WTC11 (cell line): ENCODE measurements around the gene EME1. TPM values are rescaled to one million over a fixed set of nuclear protein-coding genes. Genes with fewer than 3 reads are reported as not detected.
A peak's percentile ranks its signal among the peaks of the same experiment; 100 is the strongest.

Experiments used
- AFF4 ChIP-seq: sonication (generic); formaldehyde crosslinking; IDR thresholded peaks from 2 replicates; pipeline ENCODE4 v1.8.1; 2023; ENCODE audit warnings: mild to moderate bottlenecking, missing genetic modification reagents, borderline replicate concordance
- ATF1 ChIP-seq: sonication (generic); formaldehyde crosslinking; IDR thresholded peaks from 2 replicates; pipeline ENCODE4 v1.8.1; 2023; ENCODE audit warnings: mild to moderate bottlenecking, moderate library complexity, missing genetic modification reagents
- CTCF ChIP-seq: fragments of 200-600 bp; IDR thresholded peaks from 2 replicates; pipeline ENCODE4 v1.8.0; 2022; ENCODE audit warnings: antibody characterized with exemption
- NR1H2 ChIP-seq: sonication (generic); formaldehyde crosslinking; IDR thresholded peaks from 2 replicates; pipeline ENCODE4 v1.9.0; 2021; ENCODE audit warnings: mild to moderate bottlenecking, moderate library complexity, missing genetic modification reagents
- OVOL2 ChIP-seq: fragments of 250-450 bp; sonication (Bioruptor Pico); IDR thresholded peaks from 2 replicates; pipeline ENCODE4 v1.9.0; 2021; ENCODE audit warnings: mild to moderate bottlenecking, borderline replicate concordance
- SMAD4 ChIP-seq: sonication (generic); formaldehyde crosslinking; IDR thresholded peaks from 2 replicates; pipeline ENCODE4 v1.8.0; 2022; ENCODE audit warnings: mild to moderate bottlenecking, missing genetic modification reagents
- STAT6 ChIP-seq: sonication (generic); formaldehyde crosslinking; conservative IDR thresholded peaks from 2 replicates; pipeline ENCODE4 v1.8.1; 2023; ENCODE audit warnings: mild to moderate bottlenecking, low read depth, missing genetic modification reagents, moderate library complexity
- USF2 ChIP-seq: sonication (generic); formaldehyde crosslinking; IDR thresholded peaks from 2 replicates; pipeline ENCODE4 v1.8.1; 2023; ENCODE audit warnings: mild to moderate bottlenecking, missing genetic modification reagents, moderate library complexity
- ZBTB21 ChIP-seq: sonication (generic); formaldehyde crosslinking; IDR thresholded peaks from 2 replicates; pipeline ENCODE4 v1.8.1; 2023; ENCODE audit warnings: mild to moderate bottlenecking, missing genetic modification reagents, borderline replicate concordance
- ZNF416 ChIP-seq: fragments of 250-450 bp; sonication (Bioruptor Pico); IDR thresholded peaks from 2 replicates; pipeline ENCODE4 v1.9.0; 2021; ENCODE audit warnings: mild to moderate bottlenecking, inconsistent platforms
- ZNF671 ChIP-seq: fragments of 250-450 bp; sonication (Bioruptor Pico); IDR thresholded peaks from 2 replicates; pipeline ENCODE4 v1.8.0; 2021; ENCODE audit warnings: mild to moderate bottlenecking
- ZSCAN18 ChIP-seq: fragments of 250-450 bp; sonication (Bioruptor Pico); IDR thresholded peaks from 2 replicates; pipeline ENCODE4 v2.1.2; 2022; ENCODE audit warnings: mild to moderate bottlenecking, moderate library complexity
- total RNA-seq: library from RNA; stranded (reverse); gene quantifications from 3 replicates; pipeline ENCODE4 v1.2.3, GENCODE V29; 2021
- TF ChIP-seq, protein P1 (sequence below): sonication (generic); formaldehyde crosslinking; IDR thresholded peaks from 2 replicates; pipeline ENCODE4 v1.8.0; 2023; ENCODE audit warnings: mild to moderate bottlenecking, missing genetic modification reagents
- TF ChIP-seq, protein P2 (sequence below): sonication (generic); formaldehyde crosslinking; IDR thresholded peaks from 2 replicates; pipeline ENCODE4 v1.8.1; 2023; ENCODE audit warnings: mild to moderate bottlenecking, missing genetic modification reagents
- TF ChIP-seq, protein P3 (sequence below): sonication (generic); formaldehyde crosslinking; conservative IDR thresholded peaks from 2 replicates; pipeline ENCODE4 v1.8.1; 2022; ENCODE audit warnings: mild to moderate bottlenecking, missing genetic modification reagents
- TF ChIP-seq, protein P4 (sequence below): fragments of 250-450 bp; sonication (Bioruptor Pico); IDR thresholded peaks from 2 replicates; pipeline ENCODE4 v1.9.0; 2021; ENCODE audit warnings: mild to moderate bottlenecking

EME1 gene
- total RNA-seq, 1 experiment from 2014 or later, result 24.9 TPM

- TF ChIP-seq AFF4 (CRISPR knock-in tag), result no peak
- TF ChIP-seq SMAD4, result no peak
- TF ChIP-seq, protein P1, sequence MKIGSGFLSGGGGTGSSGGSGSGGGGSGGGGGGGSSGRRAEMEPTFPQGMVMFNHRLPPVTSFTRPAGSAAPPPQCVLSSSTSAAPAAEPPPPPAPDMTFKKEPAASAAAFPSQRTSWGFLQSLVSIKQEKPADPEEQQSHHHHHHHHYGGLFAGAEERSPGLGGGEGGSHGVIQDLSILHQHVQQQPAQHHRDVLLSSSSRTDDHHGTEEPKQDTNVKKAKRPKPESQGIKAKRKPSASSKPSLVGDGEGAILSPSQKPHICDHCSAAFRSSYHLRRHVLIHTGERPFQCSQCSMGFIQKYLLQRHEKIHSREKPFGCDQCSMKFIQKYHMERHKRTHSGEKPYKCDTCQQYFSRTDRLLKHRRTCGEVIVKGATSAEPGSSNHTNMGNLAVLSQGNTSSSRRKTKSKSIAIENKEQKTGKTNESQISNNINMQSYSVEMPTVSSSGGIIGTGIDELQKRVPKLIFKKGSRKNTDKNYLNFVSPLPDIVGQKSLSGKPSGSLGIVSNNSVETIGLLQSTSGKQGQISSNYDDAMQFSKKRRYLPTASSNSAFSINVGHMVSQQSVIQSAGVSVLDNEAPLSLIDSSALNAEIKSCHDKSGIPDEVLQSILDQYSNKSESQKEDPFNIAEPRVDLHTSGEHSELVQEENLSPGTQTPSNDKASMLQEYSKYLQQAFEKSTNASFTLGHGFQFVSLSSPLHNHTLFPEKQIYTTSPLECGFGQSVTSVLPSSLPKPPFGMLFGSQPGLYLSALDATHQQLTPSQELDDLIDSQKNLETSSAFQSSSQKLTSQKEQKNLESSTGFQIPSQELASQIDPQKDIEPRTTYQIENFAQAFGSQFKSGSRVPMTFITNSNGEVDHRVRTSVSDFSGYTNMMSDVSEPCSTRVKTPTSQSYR (CRISPR knock-in tag), result no peak; the same call in 1 of the 2 replicates
- TF ChIP-seq, protein P2, sequence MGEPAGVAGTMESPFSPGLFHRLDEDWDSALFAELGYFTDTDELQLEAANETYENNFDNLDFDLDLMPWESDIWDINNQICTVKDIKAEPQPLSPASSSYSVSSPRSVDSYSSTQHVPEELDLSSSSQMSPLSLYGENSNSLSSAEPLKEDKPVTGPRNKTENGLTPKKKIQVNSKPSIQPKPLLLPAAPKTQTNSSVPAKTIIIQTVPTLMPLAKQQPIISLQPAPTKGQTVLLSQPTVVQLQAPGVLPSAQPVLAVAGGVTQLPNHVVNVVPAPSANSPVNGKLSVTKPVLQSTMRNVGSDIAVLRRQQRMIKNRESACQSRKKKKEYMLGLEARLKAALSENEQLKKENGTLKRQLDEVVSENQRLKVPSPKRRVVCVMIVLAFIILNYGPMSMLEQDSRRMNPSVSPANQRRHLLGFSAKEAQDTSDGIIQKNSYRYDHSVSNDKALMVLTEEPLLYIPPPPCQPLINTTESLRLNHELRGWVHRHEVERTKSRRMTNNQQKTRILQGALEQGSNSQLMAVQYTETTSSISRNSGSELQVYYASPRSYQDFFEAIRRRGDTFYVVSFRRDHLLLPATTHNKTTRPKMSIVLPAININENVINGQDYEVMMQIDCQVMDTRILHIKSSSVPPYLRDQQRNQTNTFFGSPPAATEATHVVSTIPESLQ, result no peak
- no peak for TF ChIP-seq ZSCAN18
- TF ChIP-seq, protein P3, sequence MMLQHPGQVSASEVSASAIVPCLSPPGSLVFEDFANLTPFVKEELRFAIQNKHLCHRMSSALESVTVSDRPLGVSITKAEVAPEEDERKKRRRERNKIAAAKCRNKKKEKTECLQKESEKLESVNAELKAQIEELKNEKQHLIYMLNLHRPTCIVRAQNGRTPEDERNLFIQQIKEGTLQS (CRISPR knock-in tag), result no peak
- no peak for TF ChIP-seq ZBTB21 (CRISPR knock-in tag)
- no peak for TF ChIP-seq STAT6 (CRISPR knock-in tag)
- no peak for TF ChIP-seq OVOL2 (CRISPR knock-in tag)
- TF ChIP-seq ATF1 (CRISPR knock-in tag), result no peak
- TF ChIP-seq, protein P4, sequence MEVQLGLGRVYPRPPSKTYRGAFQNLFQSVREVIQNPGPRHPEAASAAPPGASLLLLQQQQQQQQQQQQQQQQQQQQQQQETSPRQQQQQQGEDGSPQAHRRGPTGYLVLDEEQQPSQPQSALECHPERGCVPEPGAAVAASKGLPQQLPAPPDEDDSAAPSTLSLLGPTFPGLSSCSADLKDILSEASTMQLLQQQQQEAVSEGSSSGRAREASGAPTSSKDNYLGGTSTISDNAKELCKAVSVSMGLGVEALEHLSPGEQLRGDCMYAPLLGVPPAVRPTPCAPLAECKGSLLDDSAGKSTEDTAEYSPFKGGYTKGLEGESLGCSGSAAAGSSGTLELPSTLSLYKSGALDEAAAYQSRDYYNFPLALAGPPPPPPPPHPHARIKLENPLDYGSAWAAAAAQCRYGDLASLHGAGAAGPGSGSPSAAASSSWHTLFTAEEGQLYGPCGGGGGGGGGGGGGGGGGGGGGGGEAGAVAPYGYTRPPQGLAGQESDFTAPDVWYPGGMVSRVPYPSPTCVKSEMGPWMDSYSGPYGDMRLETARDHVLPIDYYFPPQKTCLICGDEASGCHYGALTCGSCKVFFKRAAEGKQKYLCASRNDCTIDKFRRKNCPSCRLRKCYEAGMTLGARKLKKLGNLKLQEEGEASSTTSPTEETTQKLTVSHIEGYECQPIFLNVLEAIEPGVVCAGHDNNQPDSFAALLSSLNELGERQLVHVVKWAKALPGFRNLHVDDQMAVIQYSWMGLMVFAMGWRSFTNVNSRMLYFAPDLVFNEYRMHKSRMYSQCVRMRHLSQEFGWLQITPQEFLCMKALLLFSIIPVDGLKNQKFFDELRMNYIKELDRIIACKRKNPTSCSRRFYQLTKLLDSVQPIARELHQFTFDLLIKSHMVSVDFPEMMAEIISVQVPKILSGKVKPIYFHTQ (CRISPR knock-in tag), result no peak
- no peak for TF ChIP-seq NR1H2 (CRISPR knock-in tag)
- no peak for TF ChIP-seq CTCF
- no peak for TF ChIP-seq ZNF416
- TF ChIP-seq ZNF671 (CRISPR knock-in tag), result no peak
- peak; percentile 93 for TF ChIP-seq USF2
These were observed 52.8 kb downstream of the EME1 start, which contains the start of gene ACSF2 (continued) for GRCh38 chr17:50425682-50426471.
